GM19438 (cell line): ENCODE measurements around the gene AFF3.

Experiments
- ATAC-seq: cut with Tn5 transposase; IDR thresholded peaks from one replicate; pipeline ENCODE4 v1.9.1; 2021; ENCODE audit warnings: low read depth; ENCODE audit not compliant: unreplicated experiment

Gene AFF3

DNA sequence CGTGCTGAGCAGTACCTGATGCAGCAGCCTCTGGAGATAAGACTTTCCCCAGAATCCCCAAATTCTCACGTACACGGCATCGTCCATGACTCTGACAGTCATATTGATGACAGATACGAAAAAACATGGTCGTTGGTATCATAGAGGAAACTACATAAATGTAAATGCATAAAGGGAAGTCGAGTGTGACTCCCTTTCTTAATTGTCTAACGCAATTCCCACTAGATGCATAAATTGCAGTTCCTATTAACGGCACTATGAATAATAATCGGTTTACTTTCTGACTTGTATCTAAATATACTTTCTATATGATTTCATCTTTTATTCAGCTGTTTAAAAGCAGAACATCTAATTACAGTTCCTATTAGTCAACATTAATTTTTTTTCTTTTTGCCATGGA, 330.0 kb downstream of the AFF3 start:
- ATAC-seq = no peak

DNA sequence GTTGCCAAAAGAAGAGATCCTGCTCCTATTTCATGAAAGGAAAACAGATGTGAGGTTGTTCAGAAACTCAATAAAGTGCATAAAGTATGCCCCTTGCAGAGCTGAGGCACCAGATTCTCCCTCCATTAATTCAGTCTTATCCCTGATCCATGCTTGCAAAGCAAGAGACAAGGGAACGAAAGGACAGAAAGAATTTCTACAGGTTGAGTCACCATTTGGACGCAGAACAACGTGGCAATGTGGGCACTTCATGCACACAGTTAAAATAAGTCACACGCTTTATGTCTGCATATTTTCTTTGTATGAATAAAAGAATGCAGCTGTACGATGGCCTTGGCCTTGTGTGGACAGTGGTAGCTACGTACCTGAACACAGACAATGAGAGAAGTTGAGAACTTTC, 330.8 kb downstream of the AFF3 start:
- no peak for ATAC-seq

DNA sequence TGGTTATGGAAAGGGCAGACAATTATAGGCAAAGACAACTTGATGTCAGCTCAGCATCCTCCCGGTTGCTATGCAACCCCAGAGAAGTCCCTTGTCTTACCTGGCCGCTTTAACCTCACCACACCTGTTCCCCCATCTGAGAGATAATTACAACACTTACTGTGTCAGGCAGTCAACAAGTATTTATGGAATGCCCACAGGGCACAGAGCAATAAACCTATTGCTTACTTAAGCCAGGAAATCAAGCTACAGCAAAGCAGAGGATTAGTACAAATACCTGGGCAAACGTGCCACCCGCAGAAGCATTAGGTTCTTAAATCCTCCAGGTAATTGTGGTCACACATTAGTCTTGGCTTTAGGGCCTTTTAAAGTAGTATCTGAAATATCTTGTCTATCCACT, 332.2 kb downstream of the AFF3 start:
- ATAC-seq = no peak

DNA sequence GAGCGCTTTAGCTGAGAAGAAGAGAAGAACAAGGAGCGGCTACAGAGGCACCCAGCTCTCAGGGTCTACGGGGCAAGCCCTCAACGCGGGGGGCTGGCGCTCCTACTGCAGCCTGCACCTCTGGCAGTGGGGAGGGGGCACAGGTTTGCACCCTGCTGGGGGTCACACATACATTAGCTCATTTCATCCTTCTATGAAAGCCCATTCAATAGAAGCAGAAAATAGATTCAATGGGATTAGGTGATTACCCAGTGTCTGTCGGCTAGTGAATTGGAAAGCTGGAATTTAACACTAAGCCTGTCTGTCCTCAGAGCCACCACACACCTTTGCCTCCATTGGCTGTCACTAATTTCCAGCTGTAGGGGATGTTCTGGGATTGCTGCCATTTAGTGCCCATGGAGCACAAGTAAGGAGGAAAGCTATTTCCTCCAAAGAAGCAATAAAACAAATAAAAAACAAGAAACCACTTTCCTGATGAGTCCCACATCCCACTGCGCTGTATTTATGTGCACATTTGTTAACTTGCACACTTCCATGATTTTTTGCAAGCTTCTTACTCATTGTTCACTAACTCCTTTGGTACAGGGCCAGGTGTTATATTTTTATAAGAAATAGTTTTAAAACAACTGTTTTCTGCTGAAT, 333.0 kb downstream of the AFF3 start:
- ATAC-seq = no peak

DNA sequence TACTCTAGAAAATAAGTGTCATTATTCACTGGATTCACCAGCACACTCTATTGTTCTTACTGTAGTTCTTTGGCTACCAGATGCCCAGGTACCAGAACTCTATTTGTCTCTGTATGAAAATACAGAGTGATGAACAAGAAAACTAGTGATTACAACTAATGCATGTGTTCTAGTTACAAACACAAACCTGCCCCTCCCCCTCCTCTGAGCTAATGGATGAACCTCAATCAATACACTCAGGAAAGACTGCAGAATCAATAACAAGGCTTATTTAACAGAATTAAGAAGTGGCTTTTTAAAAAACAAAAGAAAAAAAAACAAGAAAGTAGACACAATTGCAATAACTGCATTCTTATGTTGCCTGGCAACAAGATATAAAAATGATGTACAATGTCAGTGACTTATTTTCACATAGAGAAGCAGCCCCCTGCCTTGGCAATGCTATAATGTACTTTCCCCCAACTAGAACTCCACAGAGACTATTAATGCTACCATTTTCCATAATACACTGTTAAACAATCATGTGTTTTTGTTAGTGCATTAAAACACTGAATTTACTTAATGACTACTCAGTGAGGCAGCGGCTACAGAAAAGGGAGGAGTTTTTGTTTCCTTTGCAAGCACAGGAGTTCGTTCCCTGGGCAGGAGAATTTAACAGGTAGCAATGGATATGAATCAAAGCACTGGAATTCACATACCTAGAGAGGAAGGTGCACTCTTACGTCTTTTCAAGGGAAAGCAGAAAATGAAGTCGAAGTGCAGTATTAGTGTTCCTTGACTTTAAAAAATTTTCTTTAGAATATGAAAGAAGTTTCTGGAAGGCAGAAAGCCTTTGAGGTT, 333.8 kb downstream of the AFF3 start:
- no peak for ATAC-seq

DNA sequence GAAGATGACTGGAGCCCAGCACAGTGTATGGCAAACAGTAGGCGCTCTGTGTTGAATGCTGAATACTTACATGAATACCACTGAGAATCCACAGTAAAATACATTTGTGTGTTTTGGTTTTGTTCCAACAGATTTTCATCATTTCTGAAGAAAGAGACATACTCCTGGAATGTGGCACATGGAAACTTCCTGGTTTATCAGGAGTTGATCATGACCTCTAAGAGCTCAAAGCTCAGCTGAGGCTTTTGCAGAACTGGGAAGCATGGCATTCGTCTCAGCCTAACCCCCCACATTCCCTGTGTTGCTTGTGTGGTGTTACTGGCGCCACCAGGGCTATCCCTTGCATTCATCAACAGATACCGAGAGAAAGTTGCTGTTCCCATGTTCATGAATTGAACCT, 335.6 kb downstream of the AFF3 start:
- ATAC-seq = no peak

GRCh38 chr2:99805930-99806476, 336.4 kb downstream of the AFF3 start:
- ATAC-seq = no peak

DNA sequence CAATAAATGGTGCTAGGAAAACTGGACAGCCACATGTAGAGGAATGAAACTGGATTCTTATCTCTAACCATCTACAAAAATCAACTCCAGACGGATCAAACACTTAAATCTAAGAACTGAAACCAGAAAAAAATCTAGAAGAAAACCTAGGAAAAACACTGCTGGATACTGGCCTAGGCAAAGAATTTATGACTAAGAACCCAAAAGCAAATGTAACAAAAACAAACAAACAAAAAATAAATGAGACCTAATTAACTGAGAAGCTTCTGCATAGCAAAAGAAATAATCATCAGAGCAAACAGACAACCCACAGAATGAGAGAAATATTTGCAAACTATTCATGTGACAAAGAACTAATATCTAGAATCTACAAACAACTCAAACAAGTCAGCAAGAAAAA, 338.5 kb downstream of the AFF3 start:
- ATAC-seq = no peak

DNA sequence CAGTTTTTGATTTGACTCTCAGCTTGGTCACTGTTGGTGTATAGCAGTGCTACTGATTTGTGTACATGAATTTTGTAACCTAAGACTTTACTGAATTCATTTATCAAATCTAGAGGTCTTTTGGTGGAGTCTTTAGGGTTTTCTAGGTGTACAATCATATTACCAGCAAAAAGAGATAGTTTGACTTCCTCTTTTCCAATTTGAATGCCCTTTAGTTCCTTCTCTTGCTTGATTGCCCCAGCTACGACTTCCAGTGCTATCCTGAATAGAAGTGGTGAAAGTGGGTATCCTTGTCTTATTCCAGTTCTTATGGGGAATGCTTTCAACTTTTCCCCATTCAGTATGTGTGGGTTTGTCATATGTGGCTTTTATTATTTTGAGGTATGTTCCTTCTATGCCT, 339.7 kb downstream of the AFF3 start:
- no peak for ATAC-seq

- ATAC-seq = no peak
These were observed 341.0 kb downstream of the AFF3 start for GRCh38 chr2:99801327-99801901.

GRCh38 chr2:99797475-99797874, 344.9 kb downstream of the AFF3 start:
- no peak for ATAC-seq

DNA sequence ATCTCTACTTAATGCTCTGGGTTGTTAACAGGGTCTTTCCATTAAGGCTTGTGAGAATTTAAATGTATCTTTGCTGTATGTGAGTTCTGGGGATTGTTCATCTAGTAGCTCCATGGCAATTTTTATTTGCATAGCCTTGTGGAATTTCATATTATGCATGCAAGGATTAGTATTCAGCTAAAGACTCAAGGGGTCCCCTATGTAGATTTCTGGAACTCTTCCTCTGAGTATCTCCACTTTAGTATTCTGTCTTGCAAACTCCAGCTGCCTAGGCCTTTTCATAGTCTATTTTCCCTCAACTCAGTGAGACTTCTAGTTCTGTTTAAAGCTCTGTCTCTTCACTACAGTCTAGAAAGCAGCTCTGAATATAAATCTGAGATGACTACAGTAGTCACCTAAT, 348.0 kb downstream of the AFF3 start:
- ATAC-seq = no peak

DNA sequence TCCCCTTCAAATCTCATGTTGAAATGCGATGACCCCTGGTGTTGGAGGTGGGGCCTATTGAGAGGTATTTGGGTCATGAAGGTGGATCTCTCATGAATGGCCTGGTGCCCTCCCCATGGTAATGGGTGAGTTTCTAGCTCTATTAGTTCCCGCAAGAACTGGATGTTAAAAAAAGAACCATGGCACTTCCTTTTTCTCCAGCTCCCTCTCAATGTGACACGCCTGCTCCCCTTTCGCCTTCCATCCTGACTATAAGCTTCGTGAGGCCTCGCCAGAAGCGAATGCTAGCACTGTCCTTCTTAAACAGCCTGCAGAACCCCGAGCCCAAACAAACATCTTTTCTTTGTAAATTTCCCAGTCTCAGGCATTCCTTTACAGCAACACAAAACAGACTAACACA, 349.4 kb downstream of the AFF3 start:
- ATAC-seq = no peak

DNA sequence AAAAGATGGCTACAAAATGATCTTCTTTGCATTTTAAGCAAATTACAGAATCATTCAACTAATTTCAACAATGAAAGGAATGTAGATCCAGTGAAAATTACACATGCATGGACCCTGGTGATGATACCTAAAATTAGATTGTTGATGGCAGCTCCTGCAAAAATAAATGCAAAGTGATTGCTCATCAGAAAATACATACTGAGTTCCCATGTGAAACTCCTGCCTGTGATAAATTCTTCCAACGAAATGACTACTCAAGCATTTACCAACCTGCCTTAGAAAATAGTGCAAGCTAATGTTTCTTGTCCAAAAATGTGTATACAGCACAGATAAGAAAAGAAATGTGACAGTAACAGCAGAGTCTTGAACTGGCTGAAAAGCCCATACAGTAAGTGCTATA, 352.5 kb downstream of the AFF3 start:
- ATAC-seq = no peak

GRCh38 chr2:99787769-99788382, 354.5 kb downstream of the AFF3 start:
- no peak for ATAC-seq

- ATAC-seq = no peak
These were observed 355.6 kb downstream of the AFF3 start for GRCh38 chr2:99786636-99787390.

DNA sequence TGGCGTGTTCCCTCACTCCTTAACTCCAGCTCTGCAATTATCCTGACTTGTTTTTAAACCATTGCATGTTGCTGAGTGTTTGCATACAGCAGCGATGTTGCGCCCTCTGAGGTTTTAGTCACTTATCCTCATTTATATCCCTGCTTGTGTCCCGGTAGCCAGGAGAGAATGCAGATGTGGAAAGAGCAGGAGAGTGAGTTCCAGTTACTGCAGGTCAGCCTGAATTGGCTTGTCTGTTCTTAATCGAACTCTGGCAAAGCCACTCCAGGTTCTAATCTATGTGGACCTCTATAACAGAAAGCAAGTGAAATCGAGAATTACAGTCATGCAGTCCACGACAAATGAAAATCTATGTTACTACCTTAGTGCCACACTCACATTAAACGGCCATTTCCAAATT, 357.4 kb downstream of the AFF3 start:
- ATAC-seq = no peak

GRCh38 chr2:99784282-99784681, 358.1 kb downstream of the AFF3 start:
- no peak for ATAC-seq

GRCh38 chr2:99780276-99780675, 362.1 kb downstream of the AFF3 start:
- no peak for ATAC-seq

DNA sequence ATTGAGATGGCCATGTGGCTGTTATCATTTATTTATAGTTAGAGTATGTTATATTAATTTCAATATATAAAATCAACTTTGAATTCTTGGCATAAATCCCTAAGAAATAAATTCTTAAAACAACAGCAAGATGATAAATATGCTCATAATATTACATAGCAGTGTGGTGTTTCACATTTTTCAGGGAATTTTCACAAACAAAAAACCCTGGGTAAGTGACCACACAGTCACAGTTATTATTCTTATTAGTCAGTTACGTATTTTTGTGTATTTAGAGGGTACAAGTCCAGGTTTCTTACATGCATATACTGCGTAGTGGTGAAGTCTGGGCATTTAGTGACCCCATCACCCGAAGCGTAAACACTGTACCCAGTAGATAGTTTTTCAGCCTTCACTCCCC, 363.1 kb downstream of the AFF3 start:
- ATAC-seq = no peak
